GM12878 (cell line): ENCODE results near the gene NNAT. TPM values are rescaled to one million over a fixed set of nuclear protein-coding genes. Genes with fewer than 3 reads are reported as not detected.

Experiments
- ATAC-seq: fragments of 200-7000 bp; cut with Tn5 transposase; 3 replicates; pipeline ENCODE4 v1.9.1; 2020; ENCODE audit warnings: mild to moderate bottlenecking, moderate library complexity
- BruUV-seq: library from RNA; stranded (reverse); fragments of 400-500 nt; replicated peaks from 2 replicates; lab custom pipeline; 2021; lab: Mats Ljungman, UMichigan
- CTCF ChIA-PET: fragments of 300-600 bp; sonication (Branson Sonifier 250); formaldehyde crosslinking; extraction: SDS; loops from one replicate; lab custom pipeline; 2021; ENCODE audit warnings: inconsistent platforms; lab: Yijun Ruan, JAX
- POLR2A ChIA-PET: fragments of 350-600 bp; formaldehyde crosslinking; extraction: SDS; loops from one replicate; lab custom pipeline; 2021; ENCODE audit warnings: inconsistent platforms; lab: Charles Lee
- RAD21 ChIA-PET: fragments of 300-600 bp; sonication (Branson Sonifier 250); formaldehyde crosslinking; loops from one replicate; lab custom pipeline; 2023; ENCODE audit warnings: antibody characterized with exemption; ENCODE audit not compliant: unreplicated experiment; lab: Charles Lee
- SMC1A ChIA-PET: fragments of 300-600 bp; sonication (Branson Sonifier 250); formaldehyde crosslinking; loops from one replicate; lab custom pipeline; 2023; ENCODE audit not compliant: unreplicated experiment, uncharacterized antibody; lab: Charles Lee
- DNase-seq: peaks from one replicate; pipeline ENCODE4 v3.0.0-alpha.2; 2011; ENCODE audit warnings: low read depth, low spot score
- FAIRE-seq: peaks from 3 replicates; lab custom pipeline; 2011; peaks lifted over from hg19 to GRCh38; lab: Jason Lieb, UNC
- H2AFZ ChIP-seq: 2 replicates; pipeline ENCODE4 v1.6.0; 2011; ENCODE audit warnings: low read depth, low read length, control low read depth; ENCODE audit not compliant: control insufficient read depth
- H3K27ac ChIP-seq: 2 replicates; pipeline ENCODE4 v1.5.1; 2011; ENCODE audit warnings: control low read depth; ENCODE audit not compliant: control insufficient read depth, insufficient read depth
- H3K27me3 ChIP-seq, 2 experiments: replicated peaks in 1 of 2; 2 replicates each; pipeline versions ENCODE4 v1.6.0 to v1.6.1; 2011; ENCODE audit warnings: low read length in 1 of 2; ENCODE audit not compliant: control insufficient read depth in 2 of 2, insufficient read depth in 2 of 2
- H3K36me3 ChIP-seq, 2 experiments: 2 replicates each; pipeline ENCODE4 v1.5.1; 2011; ENCODE audit warnings: low read length in 1 of 2; ENCODE audit not compliant: control insufficient read depth in 2 of 2, insufficient read depth in 2 of 2
- H3K4me1 ChIP-seq: 2 replicates; pipeline ENCODE4 v1.6.1; 2011; ENCODE audit warnings: mild to moderate bottlenecking, low read length, moderate library complexity, mixed read lengths; ENCODE audit not compliant: control insufficient read depth, insufficient read depth
- H3K4me2 ChIP-seq: 2 replicates; pipeline ENCODE4 v1.6.0; 2011; ENCODE audit warnings: control low read depth; ENCODE audit not compliant: control insufficient read depth, insufficient read depth
- H3K4me3 ChIP-seq: fragments of 200-600 bp; sonication (generic); 2 replicates; pipeline ENCODE4 v1.5.1; 2016
- H3K79me2 ChIP-seq: 2 replicates; pipeline ENCODE4 v1.6.0; 2011; ENCODE audit warnings: low read length; ENCODE audit not compliant: control insufficient read depth, insufficient read depth
- H3K9ac ChIP-seq: 2 replicates; pipeline ENCODE4 v1.8.0; 2011; ENCODE audit warnings: low read length, control low read depth, mixed read lengths; ENCODE audit not compliant: control insufficient read depth, insufficient read depth
- H3K9me3 ChIP-seq: replicated peaks from 3 replicates; pipeline ENCODE4 v1.5.1; 2011; ENCODE audit warnings: mild to moderate bottlenecking, low read length; ENCODE audit not compliant: control insufficient read depth, insufficient read depth
- H4K20me1 ChIP-seq: 2 replicates; pipeline ENCODE4 v1.6.0; 2011; ENCODE audit not compliant: control insufficient read depth, insufficient read depth
- BCL11A ChIP-seq: IDR thresholded peaks from 2 replicates; pipeline ENCODE4 v1.6.1; 2011; ENCODE audit warnings: low read depth, low read length
- CHD4 ChIP-seq: fragments of 200-600 bp; sonication (generic); IDR thresholded peaks from 2 replicates; pipeline ENCODE4 v1.6.1; 2016; ENCODE audit warnings: mild to moderate bottlenecking
- E2F8 ChIP-seq: fragments of 450-650 bp; IDR thresholded peaks from 2 replicates; pipeline ENCODE4 v1.6.1; 2018; ENCODE audit warnings: mild to moderate bottlenecking, low read depth, moderate library complexity; ENCODE audit not compliant: partially characterized antibody
- E4F1 ChIP-seq: fragments of 450-650 bp; IDR thresholded peaks from 2 replicates; pipeline ENCODE4 v1.6.1; 2018; ENCODE audit warnings: borderline replicate concordance, mild to moderate bottlenecking; ENCODE audit not compliant: partially characterized antibody
- EGR1 ChIP-seq, 2 experiments: IDR thresholded peaks; 1 replicate in 1 of 2; 2 replicates in 1 of 2; pipeline ENCODE4 v1.6.1; 2011 to 2012; ENCODE audit warnings: low read depth in 2 of 2, low read length in 2 of 2, borderline replicate concordance in 1 of 2, mild to moderate bottlenecking in 1 of 2, moderate library complexity in 1 of 2
- ELK1 ChIP-seq: IDR thresholded peaks from 2 replicates; pipeline ENCODE4 v1.6.1; 2012; ENCODE audit warnings: low read depth, low read length, improper control_type of control experiment
- FOS ChIP-seq: IDR thresholded peaks from 3 replicates; pipeline ENCODE4 v1.6.1; 2011; ENCODE audit warnings: borderline replicate concordance; ENCODE audit not compliant: insufficient read length; ENCODE audit errors: extremely low read depth
- IRF4 ChIP-seq: IDR thresholded peaks from 2 replicates; pipeline ENCODE4 v1.6.1; 2011; ENCODE audit warnings: low read depth, low read length
- MEF2B ChIP-seq: fragments of 450-650 bp; IDR thresholded peaks from 2 replicates; pipeline ENCODE4 v1.6.1; 2018; ENCODE audit warnings: mild to moderate bottlenecking, moderate library complexity; ENCODE audit not compliant: partially characterized antibody, poor library complexity, severe bottlenecking
- MTA3 ChIP-seq: IDR thresholded peaks from 2 replicates; pipeline ENCODE4 v1.6.1; 2012; ENCODE audit warnings: low read length, inconsistent platforms, borderline replicate concordance
- NR2C1 ChIP-seq: fragments of 450-650 bp; IDR thresholded peaks from 2 replicates; pipeline ENCODE4 v1.6.1; 2017; ENCODE audit warnings: antibody characterized with exemption, mild to moderate bottlenecking, moderate library complexity
- NRF1 ChIP-seq: conservative IDR thresholded peaks from 2 replicates; pipeline ENCODE4 v1.6.1; 2011; ENCODE audit warnings: mild to moderate bottlenecking, low read depth, low read length, improper control_type of control experiment
- RUNX3 ChIP-seq: IDR thresholded peaks from 2 replicates; pipeline ENCODE4 v1.6.1; 2012; ENCODE audit warnings: low read length, inconsistent platforms
- TAF1 ChIP-seq: IDR thresholded peaks from 2 replicates; pipeline ENCODE4 v1.6.1; 2011; ENCODE audit warnings: mild to moderate bottlenecking, low read depth, low read length, borderline replicate concordance
- USF2 ChIP-seq: IDR thresholded peaks from 2 replicates; pipeline ENCODE4 v1.6.1; 2011; ENCODE audit warnings: low read depth, low read length, improper control_type of control experiment, borderline replicate concordance
- WGBS: methylation state at CpG from one replicate; pipeline ENCODE4 v1.1.6; 2016; ENCODE audit warnings: low lambda C conversion rate; ENCODE audit not compliant: insufficient replicate concordance, insufficient coverage; ENCODE audit errors: missing lambda C conversion rate; 5-methylcytosine and 5-hydroxymethylcytosine counted together
- in situ Hi-C: fragments of 300-500 bp; cut with MboI; formaldehyde crosslinking; loops from 9 replicates; pipeline ENCODE4 v1.14.3; 2018; ENCODE audit warnings: mixed read lengths
- intact Hi-C: fragments of 100-400 bp; cut with micrococcal nuclease; formaldehyde crosslinking; loops from one replicate; pipeline ENCODE4 v1.14.2; 2022; ENCODE audit not compliant: unreplicated experiment
- polyA plus RNA-seq, 11 experiments: library from polyadenylated mRNA; depleted of rRNA in 4 of 11; unstranded in 6 of 11; stranded (reverse) in 5 of 11; fragments of >200 nt; fragmentation: Nextera tagmentation in 4 of 11; fragmentation: Illumina TruSeq in 1 of 11; extraction: Ambion mirVana in 4 of 11; extraction: Trizol in 1 of 11; gene quantifications; 1 replicate in 1 of 11; 2 replicates in 10 of 11; pipeline versions ENCODE4 v1.2.1 to v1.2.3, GENCODE V29; 2011 to 2016; ENCODE audit warnings: inconsistent platforms in 2 of 11, missing spikeins in 2 of 11, low read depth in 1 of 11
- total RNA-seq, 4 experiments: library from RNA; depleted of rRNA in 3 of 4; stranded (reverse); fragments of >200 nt in 3 of 4; fragmentation: Illumina TruSeq in 1 of 4; extraction: Trizol in 1 of 4; gene quantifications; 2 replicates each; pipeline versions ENCODE4 v1.2.1 to v1.2.3, GENCODE V29; 2013 to 2021

NNAT gene
- total and polyA plus RNA-seq, 10 of the 15 experiments (the other 5 are each of a cell fraction or from before 2014, with no cell fraction given) = 0.22 to 0.99 (median 0.42) TPM; not detected in 7

GRCh38 chr20:37477041-37477440 lies 44.0 kb upstream of the NNAT start:
- ChIA-PET CTCF (interaction anchor here (1.0 kb wide), 1 partner anchor 305 kb away, joined by 3 read pairs; no protein-coding TSS in a partner anchor), POLR2A (no interaction called here), RAD21 (no interaction called here)

More at GRCh38 chr20:37477041-37477440, 44.0 kb upstream of the NNAT start:
- H3K79me2 ChIP-seq = no peaks in the 10 kb centered on the region
- SMC1A ChIA-PET = interaction anchor here (1.1 to 1.4 kb wide), 2 partner anchors 18 to 50 kb away, joined by 3 to 4 read pairs; no protein-coding TSS in a partner anchor
- no TSS peak for BruUV-seq
- no peak for FAIRE-seq
- 26% methylated on average over 3 of the region's 3 CpGs for WGBS
- in situ Hi-C loops (no loop called here), intact Hi-C loops (no loop called here)
- H3K4me2 ChIP-seq = no peak overlapping the region
- H2AFZ ChIP-seq = no peak overlapping the region
- DNase-seq = no peak
- H3K4me1 ChIP-seq = no peaks in the 10 kb centered on the region
- no peak for ATAC-seq
- TF ChIP-seq E4F1 (no peak), BCL11A (no peak), NRF1 (no peak), FOS (no peak), TAF1 (no peak), CHD4 (no peak), MTA3 (no peak), NR2C1 (no peak), E2F8 (no peak), IRF4 (no peak), ELK1 (no peak), USF2 (no peak), RUNX3 (no peak), EGR1 (IDR thresholded peaks at IDR 0.05; ENCODE audit: borderline replicate concordance in 1 of 2, low read depth in 2 of 2, low read length in 2 of 2) (no peak), MEF2B (no peak)
- no peaks in the 10 kb centered on the region for H3K36me3 ChIP-seq
- no peak overlapping the region for H3K4me3 ChIP-seq
- H3K9ac ChIP-seq = no peak overlapping the region
- H4K20me1 ChIP-seq = no peaks in the 10 kb centered on the region
- H3K27ac ChIP-seq = no peak overlapping the region
- no peaks in the 10 kb centered on the region for H3K9me3 ChIP-seq
- no peaks in the 10 kb centered on the region; a peak in 2 of 4 replicates for H3K27me3 ChIP-seq
